AG09319 (cell line): Measurements from ENCODE around the gene DNAH8.
A peak's percentile ranks its signal among the peaks of the same experiment; 100 is the strongest.

Experiments used
- DNase-seq: peaks from one replicate; pipeline ENCODE4 v3.0.0-alpha.2; 2010; ENCODE audit warnings: low read depth; ENCODE audit errors: extremely low read depth
- TF ChIP-seq, protein P1 (sequence below): IDR thresholded peaks from 2 replicates; pipeline ENCODE4 v1.5.1; 2011; ENCODE audit warnings: low read depth, mild to moderate bottlenecking, inconsistent platforms, low read length, moderate library complexity

The DNAH8 gene

DNA sequence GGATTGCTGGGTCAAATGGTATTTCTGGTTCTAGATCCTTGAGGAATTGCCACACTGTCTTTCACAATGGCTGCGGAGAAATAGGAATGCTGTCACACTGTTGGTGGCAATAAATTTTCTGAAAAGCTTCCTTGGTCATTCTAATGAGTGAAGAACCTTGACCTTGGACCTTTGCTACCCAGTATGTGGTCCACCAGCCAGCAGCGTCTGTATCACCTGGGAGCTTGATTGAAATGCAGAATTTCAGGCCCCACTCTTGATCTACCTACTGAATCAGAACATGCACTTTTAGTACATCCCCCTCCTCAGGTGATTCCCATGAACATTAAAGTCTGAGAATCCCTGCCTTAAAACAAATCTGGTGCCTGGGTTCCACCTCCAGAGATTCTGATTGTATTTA lies 305.9 kb downstream of the DNAH8 start:
- no peak for DNase-seq
- TF ChIP-seq, protein P1, sequence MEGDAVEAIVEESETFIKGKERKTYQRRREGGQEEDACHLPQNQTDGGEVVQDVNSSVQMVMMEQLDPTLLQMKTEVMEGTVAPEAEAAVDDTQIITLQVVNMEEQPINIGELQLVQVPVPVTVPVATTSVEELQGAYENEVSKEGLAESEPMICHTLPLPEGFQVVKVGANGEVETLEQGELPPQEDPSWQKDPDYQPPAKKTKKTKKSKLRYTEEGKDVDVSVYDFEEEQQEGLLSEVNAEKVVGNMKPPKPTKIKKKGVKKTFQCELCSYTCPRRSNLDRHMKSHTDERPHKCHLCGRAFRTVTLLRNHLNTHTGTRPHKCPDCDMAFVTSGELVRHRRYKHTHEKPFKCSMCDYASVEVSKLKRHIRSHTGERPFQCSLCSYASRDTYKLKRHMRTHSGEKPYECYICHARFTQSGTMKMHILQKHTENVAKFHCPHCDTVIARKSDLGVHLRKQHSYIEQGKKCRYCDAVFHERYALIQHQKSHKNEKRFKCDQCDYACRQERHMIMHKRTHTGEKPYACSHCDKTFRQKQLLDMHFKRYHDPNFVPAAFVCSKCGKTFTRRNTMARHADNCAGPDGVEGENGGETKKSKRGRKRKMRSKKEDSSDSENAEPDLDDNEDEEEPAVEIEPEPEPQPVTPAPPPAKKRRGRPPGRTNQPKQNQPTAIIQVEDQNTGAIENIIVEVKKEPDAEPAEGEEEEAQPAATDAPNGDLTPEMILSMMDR: no peak

- no peak for DNase-seq
- TF ChIP-seq, protein P1: no peak
These were observed 306.7 kb downstream of the DNAH8 start for GRCh38 chr6:39021779-39022178.

- no peak for DNase-seq
- TF ChIP-seq, protein P1: no peak
These were observed 311.1 kb downstream of the DNAH8 start for GRCh38 chr6:39026175-39026574.

DNA sequence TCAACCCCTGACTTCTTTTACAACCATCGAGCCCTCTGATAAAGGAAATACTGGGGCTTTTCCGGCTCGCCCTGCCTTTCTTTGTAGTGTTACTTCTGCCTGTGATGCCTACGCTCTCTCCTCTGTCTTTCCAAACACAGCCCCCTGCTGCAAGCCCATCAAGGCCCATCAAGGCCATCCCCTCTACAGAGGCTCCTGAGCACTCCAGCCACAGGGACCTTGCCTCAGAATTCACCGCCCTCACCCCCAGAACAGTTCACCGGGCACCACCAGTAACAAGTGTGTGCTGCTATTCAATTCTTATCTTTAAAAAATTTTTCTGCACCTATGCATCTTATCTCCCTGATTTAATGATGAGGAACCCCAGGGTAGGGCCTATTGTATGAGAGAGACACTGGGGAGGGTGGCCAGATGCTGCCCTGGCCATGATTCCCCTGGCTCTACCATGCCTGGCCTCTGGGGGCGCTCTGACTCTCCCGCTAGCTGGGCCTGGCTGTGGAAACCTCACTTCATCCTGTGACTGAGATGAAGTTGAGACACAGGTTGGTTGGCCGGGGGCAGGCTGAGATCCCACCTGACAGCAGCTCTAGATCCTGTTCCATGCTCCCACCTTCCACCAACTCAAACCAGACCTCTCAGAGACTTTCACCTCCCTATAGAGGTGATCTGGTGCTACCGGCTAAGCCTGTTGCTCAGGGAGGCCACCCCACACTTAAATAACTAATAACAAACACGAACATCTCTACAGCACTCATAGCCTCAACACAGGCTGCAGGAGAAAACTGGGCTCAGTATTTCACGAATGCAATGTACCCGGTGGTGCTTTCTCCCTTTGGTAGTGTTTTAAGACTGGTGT lies 314.3 kb downstream of the DNAH8 start:
- TF ChIP-seq, protein P1: peak; percentile 69
- no peak for DNase-seq

DNA sequence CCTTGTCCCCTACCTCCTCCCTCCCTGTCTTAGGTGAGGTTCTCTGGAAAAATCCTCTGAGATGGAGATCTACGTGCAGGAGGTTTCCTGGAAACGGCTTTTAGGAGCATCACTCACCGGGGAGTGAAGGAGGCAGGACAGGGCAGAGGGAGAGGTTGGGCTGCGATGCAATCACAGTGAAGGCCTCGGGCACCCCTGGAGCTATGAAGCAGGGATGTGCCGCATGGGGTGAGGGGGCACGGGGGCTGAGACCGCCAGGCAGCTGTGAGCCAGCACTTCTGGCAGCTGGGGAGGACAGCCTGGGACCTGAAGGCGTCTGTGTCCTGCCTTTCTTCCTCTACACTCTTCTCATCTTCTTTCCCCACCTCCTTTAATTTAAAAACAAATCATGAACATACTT lies 320.6 kb downstream of the DNAH8 start:
- TF ChIP-seq, protein P1: no peak
- DNase-seq: no peak

DNA sequence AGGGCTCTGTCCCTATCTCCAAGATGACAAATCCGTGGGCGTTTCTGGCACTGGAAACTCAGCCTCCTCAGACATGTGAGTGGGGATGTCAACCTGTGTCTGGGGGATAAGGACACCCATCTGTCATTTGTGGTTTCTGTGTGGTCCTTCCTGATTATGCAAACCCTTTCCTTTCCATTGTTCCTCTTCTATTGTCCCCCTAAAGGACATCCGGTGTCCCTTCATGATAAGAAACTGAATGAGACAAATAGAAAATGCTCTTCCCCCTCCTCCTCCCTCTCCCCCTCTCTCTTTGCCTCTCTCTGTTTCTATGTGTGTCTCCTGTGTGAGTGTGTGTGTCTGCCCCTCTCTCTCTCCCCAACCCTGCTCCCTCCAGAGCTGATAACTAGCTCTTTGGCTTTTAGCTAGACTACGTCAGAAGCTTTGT lies 322.0 kb downstream of the DNAH8 start:
- TF ChIP-seq, protein P1: no peak
- no peak for DNase-seq

DNA sequence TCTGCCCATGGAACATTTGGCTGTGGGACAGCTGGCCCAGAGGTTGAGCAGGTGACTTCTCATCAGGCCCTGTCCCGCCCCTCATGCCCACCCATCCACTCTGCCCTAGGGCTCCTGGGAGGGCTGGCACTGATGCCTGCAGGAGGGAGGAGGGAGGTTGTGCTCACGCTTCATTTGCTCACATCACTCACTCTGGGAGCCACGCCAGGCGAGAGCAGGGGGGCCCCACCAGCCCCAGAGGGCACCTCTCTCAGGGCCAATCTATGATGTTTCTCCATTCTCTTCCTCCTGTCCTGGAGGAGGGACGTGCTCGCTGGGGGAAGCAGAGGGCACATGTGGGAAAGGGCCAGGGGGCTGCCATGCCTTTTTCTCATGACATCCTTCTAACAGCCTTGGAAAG lies 322.6 kb downstream of the DNAH8 start:
- DNase-seq: no peak
- TF ChIP-seq, protein P1: no peak
